ENCODE results near the gene CHST6.
"Not testable (repeated sequence)": the region's sequence is repeated elsewhere in the genome, so short reads cannot be mapped to it uniquely, and the experiment has no call there.

CHST6 gene

DNA sequence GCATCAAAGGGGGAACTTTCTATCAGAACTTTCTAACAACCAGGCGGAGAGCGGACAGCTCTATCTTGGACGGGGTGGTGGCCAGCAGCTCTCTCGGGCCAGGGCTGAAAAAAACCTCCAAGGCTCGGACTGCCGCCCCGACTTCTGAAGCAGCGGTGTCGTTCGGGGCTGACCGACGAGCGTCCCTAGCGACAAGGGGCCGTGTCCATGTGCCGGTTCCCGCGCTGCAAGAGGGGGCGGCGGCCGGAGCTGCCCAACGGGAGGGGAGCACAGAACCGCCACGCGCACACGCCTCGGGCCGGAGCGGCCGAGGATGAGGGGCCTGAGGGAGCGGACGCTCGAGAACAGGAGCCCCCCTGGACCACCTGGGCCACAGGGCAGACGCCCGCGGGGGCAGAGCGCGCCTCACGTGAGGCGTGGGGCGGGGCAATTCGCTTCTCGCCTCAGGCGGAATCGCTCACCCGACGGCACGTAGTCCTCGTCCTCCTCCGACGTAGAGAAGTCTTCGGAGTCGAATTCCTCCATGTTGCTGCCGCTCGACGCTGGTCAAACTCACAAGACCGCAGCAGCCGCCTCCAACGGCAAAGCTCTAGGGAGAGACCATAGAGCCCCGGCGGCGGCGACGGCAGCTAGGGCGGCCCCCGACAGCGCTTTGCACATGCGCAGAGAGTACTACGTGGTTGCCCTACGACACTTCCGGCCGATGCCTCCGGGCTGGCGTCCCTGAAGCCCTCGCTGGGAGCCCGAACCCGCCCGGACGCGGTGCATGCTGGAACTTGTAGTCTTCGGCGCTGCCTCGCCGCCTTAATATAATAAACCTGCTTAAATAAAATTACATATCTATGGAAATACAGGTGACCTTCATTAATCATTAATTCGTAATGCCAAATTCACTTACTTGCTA, 62.2 kb downstream of the CHST6 start, which contains the start of gene CFDP1:
TSS of gene CFDP1 (minus strand) at position 676 of the 904 bp plus-strand sequence. CDS start at position 525, 151 bp downstream.
- DNase-seq = peak; percentile 93

DNA sequence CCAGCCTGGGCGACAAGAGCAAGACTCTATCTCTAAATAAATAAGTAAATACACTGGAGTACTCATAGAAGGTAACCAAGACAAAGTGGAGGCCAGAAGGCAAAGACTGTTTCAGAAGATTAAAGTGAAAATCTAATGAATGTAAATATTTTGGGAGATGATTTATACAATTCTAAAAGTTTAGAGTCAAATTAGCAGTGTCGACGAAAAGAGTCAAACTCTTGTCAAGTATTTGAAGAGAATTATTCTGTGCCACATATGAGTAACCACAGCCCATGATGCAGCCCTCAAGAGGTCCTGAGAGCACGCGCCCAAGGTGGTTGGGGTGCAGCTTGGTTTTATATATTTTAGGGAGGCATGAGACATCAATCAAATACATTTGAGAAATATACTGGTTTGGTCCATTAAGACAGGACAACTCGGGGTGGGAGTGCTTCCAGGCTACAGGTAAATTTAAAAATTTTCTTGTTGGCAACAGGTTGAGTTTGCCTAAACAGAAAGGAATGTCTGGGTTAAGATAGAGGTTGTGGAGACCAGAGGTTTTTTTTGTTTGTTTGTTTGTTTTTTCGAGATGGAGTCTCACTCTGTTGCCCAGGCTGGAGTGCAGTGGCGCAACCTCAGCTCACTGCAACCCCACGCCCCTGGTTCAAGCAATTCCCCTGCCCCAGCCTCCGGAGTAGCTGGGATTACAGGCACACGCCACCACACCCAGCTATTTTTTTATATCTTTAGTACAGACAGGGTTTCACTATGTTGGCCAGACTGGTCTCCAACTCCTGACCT, 65.4 kb downstream of the CHST6 start:
- DNase-seq = no peak

DNA sequence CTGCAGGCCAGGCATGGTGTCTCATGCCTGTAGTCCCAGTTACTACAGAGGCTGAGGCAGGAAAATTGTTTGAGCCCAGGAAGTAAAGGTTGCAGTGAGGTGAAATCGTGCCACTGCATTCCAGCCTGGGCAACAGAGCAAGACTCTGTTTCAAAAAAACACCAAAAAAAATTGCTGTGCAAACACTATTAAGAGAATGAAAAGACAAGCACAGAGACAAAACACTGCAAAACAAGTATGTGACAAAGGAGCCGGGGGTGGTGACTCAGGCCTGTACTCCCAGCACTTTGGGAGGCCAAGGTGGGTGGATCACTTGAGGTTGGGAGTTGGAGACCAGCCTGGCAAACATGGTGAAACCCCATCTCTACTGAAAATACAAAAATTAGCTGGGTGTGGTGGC, 68.7 kb downstream of the CHST6 start:
- DNase-seq = not testable (repeated sequence)

DNA sequence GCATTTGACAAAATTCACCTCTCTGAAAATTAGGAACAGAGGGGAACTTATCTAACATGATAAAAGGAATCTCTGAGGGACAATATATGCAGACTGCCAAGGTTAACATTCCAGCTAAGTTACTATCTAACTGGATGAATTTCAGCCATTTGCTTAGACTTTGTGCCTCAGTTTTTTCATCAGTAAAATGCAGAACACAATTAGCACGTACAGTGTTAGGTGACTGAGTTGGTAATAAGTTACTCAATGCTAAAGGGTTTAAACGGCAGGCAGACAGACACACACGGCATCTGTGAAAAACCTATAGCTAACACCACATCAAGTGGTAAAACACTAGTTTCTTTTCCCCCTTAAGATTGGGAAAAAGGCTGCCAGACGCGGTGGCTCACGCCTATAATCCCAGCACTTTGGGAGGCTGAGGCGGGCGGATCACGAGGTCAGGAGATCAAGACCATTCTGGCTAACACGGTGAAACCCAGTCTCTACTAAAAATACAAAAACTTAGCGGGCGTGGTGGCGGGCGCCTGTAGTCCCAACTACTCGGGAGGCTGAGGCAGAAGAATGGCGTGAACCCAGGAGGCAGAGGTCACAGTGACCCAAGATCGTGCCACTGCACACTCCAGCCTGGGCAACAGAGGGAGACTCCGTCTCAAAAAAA, 71.0 kb downstream of the CHST6 start:
- DNase-seq = peak; percentile 29

DNA sequence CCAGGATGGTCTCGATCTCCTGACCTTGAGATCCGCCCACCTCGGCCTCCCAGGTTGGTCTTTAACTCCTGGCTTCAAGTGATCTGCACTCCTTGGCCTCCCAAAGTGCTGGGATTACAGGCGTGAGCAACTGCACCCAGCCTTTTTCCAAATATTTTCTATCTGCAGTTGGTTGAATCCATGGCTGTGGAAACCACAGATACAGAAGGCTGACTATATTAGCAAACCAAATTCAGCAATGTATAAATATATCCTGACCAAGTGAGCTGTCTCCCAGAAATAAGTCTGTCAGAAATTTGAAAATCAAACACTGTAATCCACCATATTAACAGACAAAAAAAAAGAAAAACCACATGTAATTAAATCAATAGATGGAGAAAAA, 71.5 kb downstream of the CHST6 start:
- DNase-seq = no peak

All from MV-4-11 (cell line).